Mucosa of descending colon (tissue), 3 donors: ENCODE results near the gene PRSS33. TPM values are rescaled to one million over a fixed set of nuclear protein-coding genes. Genes with fewer than 3 reads are reported as not detected.

Experiments
- ATAC-seq: fragments of 200-7000 bp; cut with Tn5 transposase; one replicate; pipeline ENCODE4 v1.9.1; 2020; ENCODE audit warnings: mild to moderate bottlenecking, moderate library complexity
- DNase-seq, 3 donors: peaks; one replicate each; pipeline ENCODE4 v3.0.0-alpha.2; 2020
- H3K36me3 ChIP-seq: fragments of 200-600 bp; one replicate; pipeline ENCODE4 v1.8.0; 2021; ENCODE audit warnings: low read depth, mild to moderate bottlenecking
- H3K4me1 ChIP-seq: fragments of 200-600 bp; one replicate; pipeline ENCODE4 v1.8.0; 2021; ENCODE audit warnings: low read depth, mild to moderate bottlenecking
- H3K4me3 ChIP-seq: fragments of 200-600 bp; one replicate; pipeline ENCODE4 v1.8.0; 2021; ENCODE audit warnings: mild to moderate bottlenecking
- H3K9me3 ChIP-seq: fragments of 200-600 bp; one replicate; pipeline ENCODE4 v1.8.0; 2021; ENCODE audit warnings: mild to moderate bottlenecking
- CTCF ChIP-seq: fragments of 200-600 bp; IDR thresholded peaks from one replicate; pipeline ENCODE4 v1.8.0; 2022; ENCODE audit warnings: antibody characterized with exemption, mild to moderate bottlenecking
- intact Hi-C, 2 donors: fragments of 100-400 bp; cut with DNase I in 1 of 2; cut with micrococcal nuclease in 1 of 2; formaldehyde crosslinking; loops; one replicate each; pipeline versions ENCODE4 v1.11.0 to v1.11.1; 2022; cut with DNase I, micrococcal nuclease
- total RNA-seq, 3 donors: library from RNA; stranded (reverse); fragmentation: NEBNext Ultra II Directional in 2 of 3; extraction: Animal tissue kit (Norgen Biotek cat#: 25700) in 2 of 3; gene quantifications; one replicate each; pipeline versions ENCODE4 v1.2.1 to v1.2.4, GENCODE V29; 2021 to 2023
- donor health status: DM: no; HTN: no; CAD: no; lungs with moderate emphysema.
- donor health status: DM: no; HTN: no; CAD: no.
- donor health status: DM: no; HTN: yes; CAD: no.

Gene PRSS33
- total RNA-seq, 3 donors from 2014 or later = not detected

- ATAC-seq (no peak), DNase-seq (peak in 1 of 3 donors; percentile 22)
- Histone ChIP-seq H3K4me3 (no peak overlapping the region), H3K4me1 (peaks cover 13% of the 10 kb centered on the region), H3K9me3 (no peaks in the 10 kb centered on the region), H3K36me3 (no peaks in the 10 kb centered on the region)
- TF ChIP-seq CTCF = no peak
- intact Hi-C loops = no loop called here
Measured at GRCh38 chr16:2831203-2831602, 43.8 kb upstream of the PRSS33 start.

- Histone ChIP-seq H3K4me3 (no peak overlapping the region), H3K9me3 (no peaks in the 10 kb centered on the region), H3K4me1 (peaks cover 13% of the 10 kb centered on the region), H3K36me3 (no peaks in the 10 kb centered on the region)
- DNase-seq (no peak), ATAC-seq (no peak)
- TF ChIP-seq CTCF = no peak
- intact Hi-C loops = no loop called here
Measured at GRCh38 chr16:2830355-2830695, 43.0 kb upstream of the PRSS33 start.

GRCh38 chr16:2829501-2830354 is 42.4 kb upstream of the PRSS33 start, which contains the start of gene ZG16B:
ZG16B (plus strand) TSS chr16:2830303; CDS start chr16:2830442, 139 bp downstream.
- Histone ChIP-seq H3K9me3 (no peaks in the 10 kb centered on the region), H3K36me3 (no peaks in the 10 kb centered on the region), H3K4me1 (peaks cover 13% of the 10 kb centered on the region), H3K4me3 (no peak within 1 kb of the TSS)
- no peak for TF ChIP-seq CTCF
- intact Hi-C loops = no loop called here
- ATAC-seq (peak; percentile 94), DNase-seq (peak; percentile 60 to 75 (median 75))

GRCh38 chr16:2828876-2829430 is 41.6 kb upstream of the PRSS33 start:
- intact Hi-C loops = no loop called here
- H3K4me3 ChIP-seq = no peak overlapping the region
- H3K36me3 ChIP-seq = no peaks in the 10 kb centered on the region
- no peaks in the 10 kb centered on the region for H3K9me3 ChIP-seq
- DNase-seq (peak in 1 of 3 donors; percentile 26), ATAC-seq (no peak)
- no peak for TF ChIP-seq CTCF
- peaks cover 13% of the 10 kb centered on the region for H3K4me1 ChIP-seq

- no peak for ATAC-seq
- intact Hi-C loops = no loop called here
- TF ChIP-seq CTCF = no peak
Measured at GRCh38 chr16:2828521-2828840, 41.1 kb upstream of the PRSS33 start.

More at GRCh38 chr16:2828521-2828840, 41.1 kb upstream of the PRSS33 start:
- Histone ChIP-seq H3K36me3 (no peaks in the 10 kb centered on the region), H3K4me1 (peaks cover 13% of the 10 kb centered on the region), H3K9me3 (no peaks in the 10 kb centered on the region), H3K4me3 (no peak overlapping the region)
- peak in 1 of 3 donors; percentile 21 for DNase-seq
